GM18873 (cell line): ENCODE results near the gene ELF3.
A peak's percentile ranks its signal among the peaks of the same experiment; 100 is the strongest.
"Not testable (repeated sequence)": the region's sequence is repeated elsewhere in the genome, so short reads cannot be mapped to it uniquely, and the experiment has no call there.

Experiments used
- ATAC-seq: cut with Tn5 transposase; IDR thresholded peaks from one replicate; pipeline ENCODE4 v1.9.1; 2021; ENCODE audit warnings: mild to moderate bottlenecking, moderate library complexity, moderate number of reproducible peaks; ENCODE audit not compliant: unreplicated experiment, low FRiP score

ELF3 gene

GRCh38 chr1:202010180-202011015, at the start of gene ELF3:
ELF3 (plus strand) TSS chr1:202010587; CDS start chr1:202011137, 550 bp downstream.
- ATAC-seq = peak; percentile 91

- ATAC-seq = not testable (repeated sequence)
Measured at GRCh38 chr1:201962382-201962781, 48.0 kb upstream of the ELF3 start.

- ATAC-seq = no peak
Measured at GRCh38 chr1:201964261-201964660, 46.1 kb upstream of the ELF3 start.

- ATAC-seq = no peak
Measured at GRCh38 chr1:201966171-201966570, 44.2 kb upstream of the ELF3 start.

- no peak for ATAC-seq
Measured at GRCh38 chr1:201968202-201968925, 42.0 kb upstream of the ELF3 start.

- no peak for ATAC-seq
Measured at GRCh38 chr1:201970334-201971159, 39.8 kb upstream of the ELF3 start.

- no peak for ATAC-seq
Measured at GRCh38 chr1:201982082-201982622, 28.2 kb upstream of the ELF3 start.

GRCh38 chr1:201982623-201983379, 27.6 kb upstream of the ELF3 start, which contains the start of gene RNPEP:
RNPEP (plus strand) TSS chr1:201982648; CDS start chr1:201982667, 19 bp downstream.
- peak; percentile 43 for ATAC-seq

GRCh38 chr1:201983380-201983805, 27.0 kb upstream of the ELF3 start:
- no peak for ATAC-seq

- no peak for ATAC-seq
Measured at GRCh38 chr1:201984446-201984845, 25.9 kb upstream of the ELF3 start.

- ATAC-seq = no peak
Measured at GRCh38 chr1:201985355-201985754, 25.0 kb upstream of the ELF3 start.

GRCh38 chr1:201988601-201989000, 21.8 kb upstream of the ELF3 start:
- no peak for ATAC-seq

GRCh38 chr1:201989354-201990128, 20.8 kb upstream of the ELF3 start:
- no peak for ATAC-seq

- no peak for ATAC-seq
Measured at GRCh38 chr1:201990427-201990826, 20.0 kb upstream of the ELF3 start.

- ATAC-seq = no peak
Measured at GRCh38 chr1:201999625-202000238, 10.7 kb upstream of the ELF3 start.

GRCh38 chr1:202002507-202002906, 7.9 kb upstream of the ELF3 start:
- ATAC-seq = no peak

- no peak for ATAC-seq
Measured at GRCh38 chr1:202004711-202005110, 5.7 kb upstream of the ELF3 start.

- no peak for ATAC-seq
Measured at GRCh38 chr1:202005958-202006357, 4.4 kb upstream of the ELF3 start.
